ENCODE measurements around the gene UCK2. TPM values are rescaled to one million over a fixed set of nuclear protein-coding genes. Genes with fewer than 3 reads are reported as not detected.
A peak's percentile ranks its signal among the peaks of the same experiment; 100 is the strongest.

UCK2 gene
- polyA plus RNA-seq, 10 donors = 14.0 to 20.6 (median 16.4) TPM

DNA sequence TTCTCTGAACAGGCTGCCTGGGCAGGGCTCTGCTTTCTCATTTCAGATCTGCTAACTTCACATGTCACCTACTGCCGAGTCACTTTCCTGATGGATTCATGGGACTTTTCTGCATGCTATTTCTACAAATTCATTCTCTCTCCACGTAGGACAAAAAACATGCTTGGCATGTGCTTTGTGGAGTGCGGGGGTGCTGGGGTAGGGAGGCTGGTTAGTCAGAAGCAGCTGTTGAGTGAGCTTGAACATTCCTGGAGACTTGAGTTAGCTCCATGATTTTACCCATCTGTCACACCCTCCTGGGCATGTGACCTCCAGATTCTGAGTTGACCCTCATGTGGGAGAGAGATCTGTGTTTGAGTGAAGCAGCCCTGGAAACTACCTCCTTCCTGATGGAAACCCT is 71.4 kb downstream of the UCK2 start:
- peak in 1 of 3 donors; percentile 94 for DNase-seq

- DNase-seq = no peak
These were observed 72.1 kb downstream of the UCK2 start for GRCh38 chr1:165899461-165899941.

GRCh38 chr1:165900576-165901380 is 73.4 kb downstream of the UCK2 start:
- no peak for DNase-seq

GRCh38 chr1:165902565-165902964 is 75.2 kb downstream of the UCK2 start:
- no peak for DNase-seq

- peak in 1 of 3 donors; percentile 58 for DNase-seq
These were observed 76.3 kb downstream of the UCK2 start for GRCh38 chr1:165903672-165904071.

GRCh38 chr1:165904948-165905347 is 77.5 kb downstream of the UCK2 start:
- no peak for DNase-seq

GRCh38 chr1:165905853-165906252 is 78.4 kb downstream of the UCK2 start:
- no peak for DNase-seq

- DNase-seq = no peak
These were observed 79.9 kb downstream of the UCK2 start for GRCh38 chr1:165907256-165907857.

DNA sequence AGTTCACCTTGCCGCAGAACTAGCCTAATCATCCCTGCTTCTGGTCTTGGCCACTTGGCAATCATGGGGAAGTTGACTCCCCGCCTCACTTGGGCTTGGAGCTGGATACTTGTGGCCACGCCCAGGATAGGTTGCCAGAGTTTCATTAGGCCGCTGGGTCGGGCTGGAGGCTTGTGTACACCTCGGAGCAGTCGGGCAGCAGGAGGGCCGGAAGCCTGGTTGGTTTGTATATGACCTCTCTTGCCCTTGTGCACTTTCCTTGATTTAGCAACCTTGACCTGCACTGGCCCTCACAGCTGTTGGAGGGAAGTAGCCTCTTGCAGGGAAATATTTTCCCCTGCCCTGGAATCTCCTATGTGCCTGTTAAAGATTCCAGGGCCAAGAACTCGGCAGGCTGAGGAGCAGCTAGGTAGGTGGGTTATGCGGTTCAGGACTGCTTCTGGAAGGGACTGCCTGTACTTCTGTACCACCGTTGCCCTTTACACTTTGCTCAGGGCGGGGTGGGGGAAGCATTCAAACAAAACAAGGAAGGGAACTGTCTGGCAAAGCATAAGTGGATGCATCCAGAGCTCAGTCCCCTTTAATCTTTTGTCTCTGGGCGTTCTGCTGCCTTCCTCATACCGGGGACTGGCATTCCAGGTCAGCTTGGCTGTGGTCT is 83.5 kb downstream of the UCK2 start:
- no peak for DNase-seq

GRCh38 chr1:165911609-165912281 is 84.3 kb downstream of the UCK2 start:
- no peak for DNase-seq

GRCh38 chr1:165912638-165913037 is 85.2 kb downstream of the UCK2 start:
- DNase-seq = no peak

DNA sequence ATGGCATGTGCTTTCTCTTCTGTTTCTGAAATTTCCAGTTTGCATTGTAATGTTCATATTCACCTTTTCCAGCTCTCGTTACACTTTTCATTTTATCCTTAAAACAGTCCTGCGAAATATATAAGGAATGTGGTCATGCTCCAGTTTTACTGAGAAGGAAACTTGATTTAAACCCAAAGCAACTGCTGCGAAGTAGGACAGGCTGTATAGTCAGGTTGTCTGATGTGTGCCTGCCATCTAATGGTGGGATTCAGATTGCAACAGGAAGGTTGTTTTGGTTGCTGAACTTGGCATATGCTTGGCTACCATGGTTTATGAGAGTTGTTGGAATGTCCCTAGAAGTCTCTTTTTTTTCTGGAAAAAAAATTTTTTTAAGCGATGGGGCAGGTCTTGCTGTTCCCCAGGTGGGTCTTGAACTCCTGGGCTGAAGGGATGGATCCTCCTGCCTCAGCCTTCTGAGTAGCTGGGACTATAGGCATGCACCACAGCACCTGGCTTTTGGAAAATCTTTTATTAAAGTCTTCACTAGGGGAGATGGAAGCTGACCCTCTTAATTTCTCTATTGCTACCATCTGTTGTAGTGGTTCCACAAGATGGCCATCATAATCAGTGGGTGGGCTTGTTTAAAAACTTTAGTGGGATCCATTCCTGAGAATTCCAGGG is 86.9 kb downstream of the UCK2 start:
- peak; percentile 80 to 91 (median 82) for DNase-seq

DNA sequence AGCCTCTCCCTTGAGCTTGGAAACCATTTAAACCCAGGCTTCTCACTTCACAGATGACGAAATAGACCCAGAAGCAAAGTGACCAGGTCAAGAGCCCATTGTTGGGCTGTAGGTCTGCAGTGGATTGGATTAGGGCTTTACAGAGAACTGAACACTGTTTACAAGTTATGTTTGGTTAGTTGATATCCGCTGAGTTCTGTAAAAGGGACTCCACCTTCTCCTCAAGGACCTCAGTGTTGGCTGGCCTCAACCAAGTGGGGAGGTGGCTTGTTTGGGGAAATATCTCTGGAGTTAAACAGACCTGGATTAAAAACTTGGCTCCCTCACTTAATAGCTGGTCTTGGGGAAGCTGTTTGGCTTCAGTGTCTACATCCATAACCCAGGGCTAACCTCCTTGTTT is 88.1 kb downstream of the UCK2 start:
- no peak for DNase-seq

GRCh38 chr1:165915932-165916348 is 88.5 kb downstream of the UCK2 start:
- DNase-seq = no peak

DNA sequence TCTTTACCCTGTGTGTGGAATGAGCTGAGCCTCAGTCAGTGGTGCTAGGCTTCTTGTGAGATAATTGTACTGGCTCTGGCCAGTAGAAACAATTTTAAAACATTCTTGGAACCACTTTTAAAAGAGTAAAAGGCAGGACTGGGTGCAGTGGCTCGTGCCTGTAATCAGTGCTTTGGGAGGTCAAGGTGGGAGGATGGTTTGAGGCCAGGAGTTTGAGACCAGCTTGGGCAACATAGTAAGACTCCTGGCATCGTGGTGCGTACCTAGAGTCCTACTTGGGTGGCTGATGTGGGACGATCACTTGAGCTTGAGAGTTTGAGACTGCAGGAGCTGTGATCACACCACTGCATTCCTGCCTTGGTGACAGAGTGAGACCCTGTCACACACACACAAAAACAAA is 89.8 kb downstream of the UCK2 start:
- no peak for DNase-seq

GRCh38 chr1:165924117-165924516 is 96.7 kb downstream of the UCK2 start:
- DNase-seq = no peak

DNA sequence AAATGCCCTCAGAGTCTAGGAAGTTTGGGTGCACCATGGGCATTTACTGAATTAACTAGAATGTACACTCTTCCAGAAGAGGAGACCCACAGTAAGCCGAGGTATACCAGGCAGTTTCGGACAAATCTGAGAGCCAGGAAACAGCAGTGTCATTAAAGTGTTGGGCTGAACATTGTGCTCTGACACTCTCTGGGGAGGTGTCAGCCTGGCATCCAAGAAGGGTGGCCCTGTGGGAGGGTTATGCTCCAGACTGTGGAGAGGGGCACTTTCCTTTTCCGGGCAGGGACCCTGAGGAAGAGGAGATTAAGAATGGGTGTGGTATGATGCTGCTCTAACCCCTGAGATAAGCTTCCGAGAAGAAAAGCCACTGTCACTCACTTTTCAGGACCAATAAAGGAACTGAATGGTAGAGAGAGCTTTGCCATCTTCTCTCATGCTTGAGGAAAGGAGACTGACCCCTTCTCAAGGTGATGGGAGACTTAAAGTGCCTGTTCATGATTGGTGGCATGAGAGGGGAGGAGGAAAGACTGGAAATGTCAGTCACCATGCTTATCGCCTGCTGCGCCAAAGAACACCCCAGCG is 98.2 kb downstream of the UCK2 start:
- DNase-seq = no peak

DNA sequence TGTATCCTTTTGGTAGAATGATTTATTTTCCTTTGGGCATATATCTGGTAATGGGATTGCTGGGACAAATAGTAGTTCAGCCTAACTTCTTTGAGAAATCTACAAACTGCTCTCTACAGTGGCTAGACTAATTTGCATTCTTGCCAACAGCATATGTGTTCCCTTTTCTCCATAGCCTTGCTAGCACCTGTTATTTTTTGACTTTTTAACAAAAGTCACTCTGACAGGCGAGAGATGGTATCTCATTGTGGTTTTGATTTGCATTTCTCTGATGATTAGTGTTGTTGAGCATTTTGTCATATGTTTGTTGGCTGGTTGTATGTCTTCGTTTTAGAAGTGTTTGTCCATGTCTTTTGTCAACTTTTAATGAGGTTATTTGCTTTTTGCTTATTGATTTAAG is 99.8 kb downstream of the UCK2 start:
- no peak for DNase-seq

DNA sequence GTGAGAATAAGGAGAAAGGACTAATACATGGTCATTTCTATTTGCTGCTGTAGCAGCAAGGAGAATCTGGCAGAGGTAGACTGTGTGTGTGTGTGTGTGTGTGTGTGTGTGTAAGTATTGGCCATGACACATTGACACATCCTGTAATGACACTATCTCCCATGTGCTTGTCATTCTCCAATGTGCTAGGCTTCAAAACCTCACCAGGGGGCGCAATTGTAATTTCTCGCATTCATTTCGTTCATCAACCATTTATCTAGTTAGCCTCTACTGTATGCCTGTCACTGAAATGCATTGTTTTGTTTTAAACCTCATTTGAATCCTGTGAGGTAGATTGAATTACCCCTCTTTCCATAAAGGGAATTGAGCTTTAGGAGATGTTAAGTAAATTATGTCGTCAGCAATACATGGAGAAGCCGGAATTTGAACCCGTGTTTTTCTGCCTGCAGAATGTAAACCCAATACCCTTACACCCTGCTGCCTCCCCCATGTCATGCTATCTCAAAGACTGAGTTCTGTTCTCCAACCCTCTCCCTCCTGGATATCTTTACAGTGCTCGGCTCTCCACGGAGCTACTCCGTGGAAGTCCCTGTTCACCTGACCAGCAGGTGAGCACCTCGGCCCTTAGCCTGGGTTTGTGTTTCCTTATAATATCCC is 100.8 kb downstream of the UCK2 start:
- peak; percentile 22 to 47 (median 34) for DNase-seq

DNA sequence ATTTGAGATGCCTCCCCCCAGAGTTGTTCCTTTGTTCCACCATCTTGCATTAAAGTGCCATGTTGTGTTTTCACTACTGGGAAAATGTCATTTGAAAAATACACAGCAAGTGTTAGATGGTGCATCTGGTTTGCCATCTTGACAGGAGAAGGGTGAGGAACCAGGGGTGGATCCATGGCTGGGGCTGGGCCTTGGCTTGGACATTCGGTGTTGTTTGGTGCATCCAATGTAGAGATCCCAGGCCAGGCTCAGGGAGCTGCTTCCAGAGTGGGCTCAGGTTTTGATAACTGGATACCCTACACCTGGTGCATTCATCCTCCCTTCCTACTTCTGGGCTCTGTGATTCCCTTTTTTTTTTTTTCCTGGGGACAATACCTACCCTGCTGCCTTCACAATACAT is 103.5 kb downstream of the UCK2 start:
- DNase-seq = no peak

All from muscle of back (tissue), 11 donors.